IPS-20b (cell line): ENCODE measurements around the gene RBM33.

Experiments
- H3K27ac ChIP-seq: one replicate; pipeline ENCODE4 v1.5.1; 2013; ENCODE audit warnings: low read length
- H3K27me3 ChIP-seq: 2 replicates; pipeline ENCODE4 v1.6.1; 2013; ENCODE audit warnings: mild to moderate bottlenecking, low read length, inconsistent platforms; ENCODE audit not compliant: insufficient read depth
- H3K36me3 ChIP-seq: 2 replicates; pipeline ENCODE4 v1.6.1; 2013; ENCODE audit warnings: low read depth, mild to moderate bottlenecking, inconsistent platforms, low read length, moderate library complexity; ENCODE audit not compliant: insufficient read depth
- H3K4me1 ChIP-seq: 2 replicates; pipeline ENCODE4 v1.6.1; 2013; ENCODE audit warnings: mild to moderate bottlenecking, control low read depth, inconsistent platforms, low read length, moderate library complexity; ENCODE audit not compliant: insufficient read depth
- H3K4me3 ChIP-seq: 2 replicates; pipeline ENCODE4 v1.5.1; 2013; ENCODE audit warnings: mild to moderate bottlenecking, low read length, inconsistent platforms
- H3K9ac ChIP-seq: 2 replicates; pipeline ENCODE4 v1.6.1; 2013; ENCODE audit warnings: low read depth, mild to moderate bottlenecking, inconsistent platforms, low read length, moderate library complexity
- H3K9me3 ChIP-seq: 2 replicates; pipeline ENCODE4 v1.6.1; 2013; ENCODE audit warnings: mild to moderate bottlenecking, low read depth, low read length, inconsistent platforms; ENCODE audit not compliant: insufficient read depth

The RBM33 gene

DNA sequence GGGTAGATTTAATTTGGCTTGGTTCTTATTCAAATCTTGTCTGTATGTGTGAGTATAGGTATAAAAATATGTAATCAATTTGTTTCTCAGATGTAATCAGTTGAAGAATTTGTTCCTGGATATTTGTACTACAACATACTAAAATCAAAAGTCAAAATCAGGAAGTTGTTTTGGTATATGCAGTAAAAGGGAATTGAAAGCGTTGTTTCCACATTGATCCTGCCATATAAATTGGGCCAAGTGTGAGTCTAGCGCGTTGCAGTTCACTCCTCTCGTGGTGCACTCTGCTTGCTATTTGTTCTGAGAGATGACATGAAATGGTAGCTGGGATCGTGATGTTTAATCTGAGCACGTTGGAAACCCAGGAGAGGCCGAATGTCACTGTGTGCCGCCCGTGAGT lies 111.9 kb downstream of the RBM33 start:
- H3K9ac ChIP-seq = no peak overlapping the region
- H3K36me3 ChIP-seq = peaks cover 20% of the 10 kb centered on the region
- no peaks in the 10 kb centered on the region for H3K27me3 ChIP-seq
- peaks cover 7% of the 10 kb centered on the region; the same call in 1 of the 2 replicates for H3K9me3 ChIP-seq
- peaks cover 4% of the 10 kb centered on the region for H3K4me1 ChIP-seq
- no peak overlapping the region for H3K4me3 ChIP-seq
- H3K27ac ChIP-seq = no peak overlapping the region

DNA sequence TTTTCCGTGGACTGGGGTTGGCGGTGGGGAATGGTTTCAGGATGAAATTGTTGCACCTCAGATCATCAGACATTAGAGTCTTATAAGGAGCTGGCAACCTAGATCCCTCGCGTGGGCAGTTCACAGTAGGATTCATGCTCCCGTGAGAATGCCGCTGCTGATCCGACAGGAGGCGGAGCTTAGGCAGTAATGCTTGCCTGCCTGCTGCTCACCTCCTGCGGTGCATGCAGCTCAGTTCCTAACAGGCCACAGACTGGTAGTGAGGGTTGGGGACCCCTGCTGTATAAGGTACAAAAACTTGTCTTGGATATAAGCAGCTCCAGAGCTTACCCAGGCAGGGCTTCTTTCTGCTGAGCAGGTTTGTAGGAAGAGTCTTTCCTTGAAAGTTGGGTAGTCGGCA lies 113.9 kb downstream of the RBM33 start:
- H3K27ac ChIP-seq = no peak overlapping the region
- H3K4me3 ChIP-seq = no peak overlapping the region
- peaks cover 33% of the 10 kb centered on the region for H3K36me3 ChIP-seq

GRCh38 chr7:155759740-155760430 lies 115.4 kb downstream of the RBM33 start:
- Histone ChIP-seq H3K9ac (no peak overlapping the region), H3K4me3 (no peak overlapping the region), H3K27me3 (no peaks in the 10 kb centered on the region), H3K9me3 (peaks cover 7% of the 10 kb centered on the region; the same call in 1 of the 2 replicates), H3K36me3 (peaks cover 49% of the 10 kb centered on the region), H3K27ac (no peak overlapping the region), H3K4me1 (peaks cover 7% of the 10 kb centered on the region; the same call in 1 of the 2 replicates)

More for the DNA sequence above, 113.9 kb downstream of the RBM33 start:
- Histone ChIP-seq H3K4me1 (peaks cover 7% of the 10 kb centered on the region), H3K9ac (no peak overlapping the region), H3K27me3 (no peaks in the 10 kb centered on the region), H3K9me3 (peaks cover 7% of the 10 kb centered on the region; the same call in 1 of the 2 replicates)

- H3K4me1 ChIP-seq = peaks cover 7% of the 10 kb centered on the region; the same call in 1 of the 2 replicates
Observed at GRCh38 chr7:155761162-155761561, 116.7 kb downstream of the RBM33 start.

DNA sequence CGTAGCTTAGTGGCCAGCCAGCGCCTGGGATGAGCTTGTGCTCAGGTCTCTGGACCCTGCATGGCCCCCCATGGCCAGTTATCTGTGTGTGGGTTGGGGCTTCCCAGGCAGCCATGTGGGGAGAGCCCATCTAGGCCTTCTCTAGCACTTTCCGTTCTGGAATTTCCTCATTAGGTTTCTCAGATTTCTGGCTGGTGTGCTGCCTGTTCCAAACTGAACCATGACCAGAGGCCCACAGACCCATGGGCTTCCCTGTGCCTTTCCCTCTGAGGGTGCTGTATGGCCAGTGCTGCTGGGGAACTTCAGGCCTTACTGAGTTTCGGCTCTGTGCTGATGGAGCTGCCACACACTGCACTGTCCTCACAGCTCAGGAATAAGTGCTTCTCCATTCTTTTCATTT lies 117.6 kb downstream of the RBM33 start:
- Histone ChIP-seq H3K9ac (no peak overlapping the region), H3K27ac (no peak overlapping the region), H3K27me3 (no peaks in the 10 kb centered on the region), H3K9me3 (peaks cover 5% of the 10 kb centered on the region; the same call in 1 of the 2 replicates), H3K4me1 (peaks cover 7% of the 10 kb centered on the region; the same call in 1 of the 2 replicates), H3K36me3 (peaks cover 63% of the 10 kb centered on the region), H3K4me3 (no peak overlapping the region)

More at GRCh38 chr7:155761162-155761561, 116.7 kb downstream of the RBM33 start:
- no peak overlapping the region for H3K4me3 ChIP-seq
- H3K9ac ChIP-seq = no peak overlapping the region
- peaks cover 61% of the 10 kb centered on the region for H3K36me3 ChIP-seq
- H3K27ac ChIP-seq = no peak overlapping the region
- no peaks in the 10 kb centered on the region for H3K27me3 ChIP-seq
- H3K9me3 ChIP-seq = peaks cover 7% of the 10 kb centered on the region; the same call in 1 of the 2 replicates

GRCh38 chr7:155762655-155763054 lies 118.2 kb downstream of the RBM33 start:
- H3K9me3 ChIP-seq = no peaks in the 10 kb centered on the region
- H3K4me1 ChIP-seq = peaks cover 7% of the 10 kb centered on the region; the same call in 1 of the 2 replicates
- no peaks in the 10 kb centered on the region for H3K27me3 ChIP-seq
- H3K36me3 ChIP-seq = peaks cover 64% of the 10 kb centered on the region
- H3K27ac ChIP-seq = no peak overlapping the region
- no peak overlapping the region for H3K4me3 ChIP-seq
- H3K9ac ChIP-seq = no peak overlapping the region

DNA sequence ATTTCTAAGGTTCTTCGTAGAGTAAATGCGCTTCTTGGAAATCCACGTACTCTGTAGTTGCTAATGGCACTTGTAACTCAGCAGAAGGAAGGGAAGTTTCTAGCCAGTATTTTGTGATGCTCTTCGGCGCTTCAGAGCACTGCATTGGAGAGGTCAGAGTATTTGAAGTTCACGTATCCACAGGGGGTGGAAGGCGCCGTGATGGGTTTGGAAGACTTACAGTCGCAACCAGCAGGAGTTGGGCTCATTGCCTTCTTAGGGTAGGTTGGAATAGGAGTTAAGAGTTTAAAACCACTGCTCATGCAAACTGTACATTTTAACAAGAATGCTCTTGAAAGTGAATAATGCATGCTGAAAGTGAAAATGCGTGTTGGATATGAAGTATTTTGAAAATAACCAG lies 118.7 kb downstream of the RBM33 start:
- H3K4me3 ChIP-seq = no peak overlapping the region
- H3K9ac ChIP-seq = no peak overlapping the region
- H3K27me3 ChIP-seq = no peaks in the 10 kb centered on the region
- peaks cover 69% of the 10 kb centered on the region for H3K36me3 ChIP-seq
- no peak overlapping the region for H3K27ac ChIP-seq
- no peaks in the 10 kb centered on the region for H3K9me3 ChIP-seq
- H3K4me1 ChIP-seq = peaks cover 7% of the 10 kb centered on the region; the same call in 1 of the 2 replicates

DNA sequence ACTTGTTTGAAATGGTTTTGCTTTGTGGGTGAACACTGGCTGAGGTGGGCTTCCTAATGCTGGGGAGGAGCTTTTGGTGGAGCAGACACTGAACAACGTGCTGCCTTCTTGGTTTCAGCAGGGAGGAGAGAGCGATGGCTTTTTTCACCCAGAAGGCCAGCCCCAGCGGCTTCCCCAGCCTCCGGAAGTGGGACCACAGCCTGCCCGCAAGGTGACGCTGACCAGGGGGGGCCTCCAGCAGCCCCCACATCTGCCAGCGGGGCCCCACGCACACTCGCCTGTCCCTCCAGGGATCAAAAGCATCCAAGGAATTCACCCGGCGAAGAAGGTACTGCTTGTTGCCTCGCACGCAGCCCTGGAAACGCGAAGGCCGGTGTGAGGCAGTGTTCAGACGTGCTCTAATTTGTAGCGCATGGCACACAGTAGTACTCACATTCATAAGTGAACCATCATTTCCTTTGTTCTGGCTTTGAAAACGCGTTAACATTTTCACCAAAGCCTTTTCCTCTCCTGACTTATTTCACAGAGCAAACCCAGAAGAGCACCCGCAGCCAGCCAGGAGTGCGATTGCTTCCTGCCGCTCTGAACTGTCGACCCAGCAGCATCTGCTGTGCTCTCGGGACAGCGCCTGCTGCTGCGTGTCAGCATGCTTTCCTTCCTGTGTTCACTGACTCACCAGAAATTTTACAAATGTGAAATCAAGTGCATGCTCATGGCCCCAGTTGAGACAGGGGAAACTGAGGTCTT lies 119.4 kb downstream of the RBM33 start:
- H3K9ac ChIP-seq = no peak overlapping the region

GRCh38 chr7:155764438-155764793 lies 120.0 kb downstream of the RBM33 start:
- Histone ChIP-seq H3K27ac (no peak overlapping the region), H3K9me3 (no peaks in the 10 kb centered on the region), H3K4me1 (peaks cover 3% of the 10 kb centered on the region; the same call in 1 of the 2 replicates), H3K27me3 (no peaks in the 10 kb centered on the region), H3K4me3 (no peak overlapping the region), H3K36me3 (peaks cover 78% of the 10 kb centered on the region), H3K9ac (no peak overlapping the region)

More for the DNA sequence above, 119.4 kb downstream of the RBM33 start:
- Histone ChIP-seq H3K4me3 (no peak overlapping the region), H3K4me1 (peaks cover 3% of the 10 kb centered on the region; the same call in 1 of the 2 replicates), H3K27me3 (no peaks in the 10 kb centered on the region), H3K9me3 (no peaks in the 10 kb centered on the region), H3K27ac (no peak overlapping the region), H3K36me3 (peaks cover 72% of the 10 kb centered on the region)

DNA sequence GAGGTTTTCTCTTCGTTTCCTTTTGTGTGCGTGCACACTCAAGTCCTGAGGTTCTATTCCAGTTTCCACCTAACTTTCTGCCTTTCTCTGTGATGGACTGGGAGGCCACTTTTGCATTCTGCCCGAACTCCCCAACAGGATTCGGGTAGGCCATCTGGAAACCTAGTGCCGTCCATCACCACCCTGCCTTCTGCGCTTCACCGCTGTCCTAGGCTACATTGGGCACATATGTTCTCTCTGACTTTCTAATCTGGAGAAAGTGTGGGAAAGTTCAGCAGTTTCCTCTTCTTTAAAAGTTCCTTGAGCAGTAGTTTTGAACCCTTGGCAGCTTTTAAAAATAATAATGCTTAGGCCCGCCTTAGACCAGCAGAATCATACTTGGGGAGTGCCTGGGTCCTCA lies 121.0 kb downstream of the RBM33 start:
- H3K9ac ChIP-seq = no peak overlapping the region
- no peak overlapping the region for H3K27ac ChIP-seq
- H3K36me3 ChIP-seq = peaks cover 80% of the 10 kb centered on the region
- H3K27me3 ChIP-seq = no peaks in the 10 kb centered on the region
- no peaks in the 10 kb centered on the region for H3K9me3 ChIP-seq
- no peak overlapping the region for H3K4me3 ChIP-seq
- H3K4me1 ChIP-seq = peaks cover 3% of the 10 kb centered on the region; the same call in 1 of the 2 replicates

- Histone ChIP-seq H3K27me3 (no peaks in the 10 kb centered on the region), H3K4me1 (peaks cover 3% of the 10 kb centered on the region; the same call in 1 of the 2 replicates), H3K9ac (no peak overlapping the region), H3K36me3 (peaks cover 89% of the 10 kb centered on the region), H3K4me3 (no peak overlapping the region), H3K9me3 (no peaks in the 10 kb centered on the region), H3K27ac (no peak overlapping the region)
Observed at GRCh38 chr7:155766386-155766785, 121.9 kb downstream of the RBM33 start.
